Kidney glomerular epithelial cell (primary cell): ENCODE measurements around the gene VSTM2L.

Source experiments
- DNase-seq: peaks from one replicate; lab custom pipeline; 2025; lab: John Stamatoyannopoulos, UW

The VSTM2L gene

DNA sequence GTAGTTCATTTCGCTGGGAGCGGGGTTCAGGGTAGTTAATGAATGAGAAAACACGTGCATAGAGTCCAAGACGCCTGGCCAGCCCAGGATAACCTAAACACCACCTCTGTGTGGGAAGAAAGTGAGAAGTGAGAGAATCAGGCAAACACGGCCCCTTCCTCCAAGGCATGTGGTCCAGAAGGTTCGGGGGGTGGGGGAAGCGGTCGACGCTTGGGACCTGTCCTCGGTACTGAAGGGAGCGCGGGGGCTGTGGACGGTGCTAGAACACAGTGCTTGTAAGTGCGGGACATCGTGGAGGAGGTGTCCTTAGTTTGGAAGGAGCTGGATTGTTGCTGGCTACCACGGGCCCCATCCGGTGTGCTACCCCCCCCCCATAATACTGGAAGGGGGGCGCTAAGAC is 1.7 kb upstream of the VSTM2L start:
- no peak for DNase-seq

DNA sequence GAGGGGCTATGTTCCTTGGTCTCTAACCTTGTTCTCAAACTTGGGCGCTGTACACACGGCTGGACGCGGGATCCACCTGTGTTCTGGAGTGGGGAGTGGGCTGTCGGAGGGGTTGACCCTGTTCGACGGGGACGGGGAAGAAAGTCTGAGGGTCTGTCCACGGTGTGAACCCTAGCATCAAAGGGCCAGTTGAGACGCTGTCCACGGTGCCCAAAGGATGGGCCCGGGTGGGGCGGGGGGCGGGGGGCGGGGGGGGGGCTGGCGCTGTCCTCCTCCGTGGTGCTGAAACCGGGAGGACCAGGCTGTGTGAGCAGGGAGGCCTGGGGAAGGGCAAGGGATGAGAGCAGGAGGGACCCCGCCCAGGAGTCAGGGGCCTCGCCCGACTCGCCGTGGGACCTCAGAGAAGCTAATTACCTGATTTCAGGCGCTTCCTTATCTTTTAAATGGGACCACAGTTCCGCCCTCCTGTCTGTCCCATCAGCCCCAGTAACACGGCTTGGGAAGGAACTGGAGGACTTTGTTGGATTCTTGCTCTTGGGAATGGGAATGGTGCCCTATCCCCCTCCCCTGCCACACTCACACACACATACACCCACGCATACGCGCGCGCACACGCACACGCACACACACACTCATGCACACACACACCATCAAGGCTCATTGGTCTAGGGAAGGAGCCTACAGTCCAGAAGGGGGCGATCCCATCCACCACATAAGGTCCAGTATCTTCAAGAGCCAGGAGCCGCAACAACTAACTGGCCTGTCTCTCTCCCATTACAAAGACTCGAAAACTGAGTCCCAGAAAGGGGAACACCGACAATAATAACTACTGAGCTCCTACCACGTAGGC is 1.0 kb upstream of the VSTM2L start:
- DNase-seq: peak; percentile 33

DNA sequence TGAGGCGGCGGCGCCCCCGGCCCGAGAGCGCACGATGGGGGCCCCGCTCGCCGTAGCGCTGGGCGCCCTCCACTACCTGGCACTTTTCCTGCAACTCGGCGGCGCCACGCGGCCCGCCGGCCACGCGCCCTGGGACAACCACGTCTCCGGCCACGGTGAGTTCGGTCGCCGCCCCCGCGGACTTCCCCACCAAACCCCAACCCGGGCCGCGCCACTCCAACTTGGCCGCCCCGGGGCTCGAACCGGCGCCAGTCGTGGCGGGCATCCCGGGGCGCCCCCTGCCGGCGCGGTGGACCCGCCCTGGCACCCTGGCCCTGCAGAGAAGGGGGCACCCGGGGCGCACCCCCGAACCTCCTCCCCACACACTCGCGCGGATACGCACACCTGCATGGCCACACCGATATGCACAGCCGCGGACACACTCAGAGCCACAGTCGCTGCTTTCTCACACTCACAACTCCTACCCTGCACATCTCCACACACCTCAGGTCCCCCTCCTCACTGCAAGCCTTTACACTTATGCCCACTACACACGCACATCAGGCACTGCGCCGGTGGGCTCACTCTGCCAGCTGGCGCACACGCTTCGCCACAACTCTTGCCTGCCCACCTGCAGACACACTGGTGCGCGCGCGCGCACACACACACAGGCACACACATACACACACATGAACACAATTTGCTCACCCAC is 535 bp downstream of the VSTM2L start:
- no peak for DNase-seq

DNA sequence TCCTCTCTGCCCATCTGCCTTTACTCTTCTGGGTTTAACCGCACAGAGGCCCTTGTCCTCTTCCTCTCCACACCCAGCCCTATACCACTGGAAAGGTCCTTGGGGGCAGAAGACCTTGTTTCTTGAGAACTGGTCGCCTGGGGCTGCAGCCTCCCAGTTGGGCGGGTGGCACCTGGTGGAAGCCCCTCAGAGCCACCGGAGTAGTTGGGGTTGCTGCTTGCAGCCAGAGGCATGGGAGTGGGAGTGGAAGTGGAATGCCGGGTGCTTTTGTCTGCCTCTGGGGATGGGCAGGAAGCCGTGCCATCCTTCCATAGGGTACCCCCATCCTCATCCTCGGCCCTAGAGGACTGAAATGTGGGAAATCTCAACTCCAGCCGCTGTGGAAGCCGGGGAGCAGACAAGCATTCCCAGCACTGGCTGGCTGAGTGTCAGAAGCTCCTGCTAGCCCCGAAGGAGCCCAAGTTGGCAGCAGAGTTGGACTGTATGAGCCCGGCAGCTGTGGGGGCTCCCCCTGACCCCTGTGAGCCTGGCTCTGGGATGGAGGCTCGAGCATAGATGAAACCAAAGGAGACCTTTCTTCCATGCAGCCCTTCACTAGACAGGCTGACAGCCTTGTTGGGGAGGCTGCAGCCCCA is 1.2 kb downstream of the VSTM2L start:
- DNase-seq: no peak

DNA sequence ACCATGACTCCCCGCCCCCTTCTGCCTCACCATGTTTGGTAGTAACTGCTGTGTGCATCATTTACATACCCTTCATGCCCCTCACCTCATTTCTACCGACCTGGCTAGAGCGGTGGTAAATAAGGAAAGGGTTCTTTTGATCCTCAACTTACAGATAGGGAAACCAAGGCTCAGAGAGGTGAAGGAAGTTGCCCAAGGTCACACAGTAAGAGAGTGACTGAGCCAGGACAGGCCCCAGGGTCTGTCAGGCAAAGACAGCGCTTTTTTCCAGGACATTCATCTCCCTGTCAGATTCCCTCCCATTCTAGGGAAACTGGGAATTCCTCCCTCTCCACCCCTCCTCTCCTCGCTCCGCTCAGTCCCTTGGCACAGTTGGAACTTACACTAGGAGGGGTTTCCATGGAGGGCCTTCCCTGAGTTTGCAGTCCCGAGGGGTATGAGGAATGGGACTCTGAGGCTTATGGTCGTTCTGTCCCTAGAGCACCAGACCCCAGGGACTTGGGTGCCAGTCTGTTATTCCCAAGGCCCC is 2.0 kb downstream of the VSTM2L start:
- no peak for DNase-seq

DNA sequence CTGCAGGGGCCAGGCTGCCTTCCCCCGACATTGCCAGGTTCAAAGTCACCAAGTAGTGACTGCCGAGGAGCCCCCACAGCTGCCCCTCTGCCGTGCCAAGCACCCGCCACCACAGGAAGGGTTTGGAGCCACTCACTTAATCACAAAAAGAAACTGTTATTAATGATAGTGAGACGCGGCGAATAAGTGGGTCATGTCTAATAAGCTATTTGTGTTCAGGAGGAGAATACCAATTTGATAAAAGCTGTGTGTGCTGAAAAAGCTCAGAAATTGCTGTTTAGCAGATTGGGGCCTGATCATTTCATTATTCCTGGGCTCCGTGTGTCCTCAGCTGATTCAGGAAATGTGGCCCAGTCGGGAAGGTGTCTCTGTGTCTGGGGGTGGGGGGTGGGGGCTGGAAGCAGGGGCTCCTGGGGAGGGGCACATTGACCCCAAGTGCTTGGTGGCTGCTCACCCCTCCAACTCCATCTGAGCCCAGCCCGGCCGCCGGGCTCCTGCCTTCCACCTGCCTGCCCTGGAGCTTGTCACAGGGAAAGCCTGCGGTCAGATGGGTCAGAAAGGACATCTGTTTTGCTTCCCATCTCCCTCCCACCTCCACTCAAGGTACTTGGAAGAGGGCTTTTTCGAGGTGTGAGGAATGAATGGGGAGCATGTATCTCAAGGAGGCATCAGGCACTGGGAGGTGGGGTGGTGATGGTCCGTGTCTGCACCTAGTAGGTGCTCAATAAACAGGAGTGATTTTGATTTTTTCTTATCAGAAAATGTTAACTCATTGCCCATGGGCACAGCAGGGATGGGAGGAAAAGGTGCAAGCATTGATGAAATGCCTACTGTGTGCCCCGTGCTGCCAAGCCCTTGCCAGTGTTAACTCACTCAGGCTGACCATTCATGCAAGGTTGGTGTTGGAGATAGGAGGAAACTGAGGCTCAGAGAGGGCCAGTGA is 3.0 kb downstream of the VSTM2L start:
- no peak for DNase-seq

DNA sequence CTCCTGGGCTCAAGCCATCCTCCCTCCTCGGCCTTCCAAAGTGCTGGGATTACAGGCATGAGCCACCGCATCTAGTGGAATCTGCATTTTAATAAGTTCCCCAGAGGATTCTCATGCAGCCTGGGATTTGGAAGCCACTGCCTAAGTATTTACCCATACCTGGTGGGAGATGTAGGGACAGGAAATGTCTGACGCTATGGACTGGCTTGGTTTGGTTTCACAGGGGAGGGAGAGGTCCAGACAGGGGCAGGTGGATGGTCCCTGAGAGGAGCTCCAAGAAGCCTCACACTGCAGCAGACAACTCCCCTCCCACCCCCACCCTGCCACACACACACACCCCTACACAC is 4.4 kb downstream of the VSTM2L start:
- DNase-seq: no peak

DNA sequence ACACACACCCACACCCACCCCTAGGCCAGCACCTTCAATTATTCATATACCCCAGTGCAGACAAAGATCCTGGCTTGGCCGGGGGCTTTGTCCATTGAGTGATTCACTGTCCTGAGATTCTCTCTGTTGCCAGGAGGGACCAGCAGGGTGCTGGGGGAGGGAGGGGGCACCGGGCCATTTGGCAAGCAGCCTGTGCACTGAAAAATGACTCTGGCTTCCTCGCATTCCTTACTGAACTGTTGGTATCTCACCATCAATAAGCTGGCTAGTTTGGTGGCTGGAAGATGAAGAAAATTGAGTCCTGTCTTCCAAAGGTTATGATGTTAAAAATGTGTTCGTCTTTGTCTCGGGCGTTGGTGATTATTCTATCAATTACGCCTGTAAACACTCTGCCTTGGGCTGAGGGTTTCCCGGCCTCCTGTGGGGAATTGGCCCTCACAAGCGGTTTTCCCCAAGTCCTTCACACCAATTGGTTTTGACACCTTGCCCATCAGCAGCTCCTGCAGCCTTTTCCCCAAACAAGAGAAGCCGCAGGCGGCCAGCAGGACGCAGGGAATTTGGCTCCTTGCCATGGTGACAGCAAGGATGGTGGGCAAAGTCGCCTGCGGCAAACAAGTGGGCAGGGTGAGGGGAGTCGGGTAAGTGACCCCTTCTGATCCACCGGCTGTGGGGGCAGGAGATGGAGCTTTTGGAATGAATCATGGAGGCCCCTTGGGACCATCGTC is 4.9 kb downstream of the VSTM2L start:
- DNase-seq: peak; percentile 85

DNA sequence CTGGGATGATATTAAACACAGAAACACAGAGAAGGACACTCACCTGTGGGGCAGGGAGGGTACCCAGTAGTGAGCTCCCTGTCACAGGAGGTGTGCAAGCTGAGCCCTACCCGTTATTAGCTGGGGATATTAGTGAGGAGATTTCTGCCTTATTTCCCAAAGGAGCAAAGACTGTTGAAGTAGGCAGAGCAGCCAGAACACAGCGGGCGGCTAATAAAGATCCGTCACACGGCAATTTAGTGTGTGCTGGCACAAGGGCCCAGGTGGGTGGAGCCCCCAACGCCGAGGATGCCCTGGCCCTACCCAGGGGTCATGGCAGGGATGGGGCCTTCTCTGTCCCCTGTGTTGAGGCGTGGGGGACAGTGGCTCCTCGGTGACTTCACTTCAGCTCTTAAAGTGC is 8.3 kb downstream of the VSTM2L start:
- no peak for DNase-seq

DNA sequence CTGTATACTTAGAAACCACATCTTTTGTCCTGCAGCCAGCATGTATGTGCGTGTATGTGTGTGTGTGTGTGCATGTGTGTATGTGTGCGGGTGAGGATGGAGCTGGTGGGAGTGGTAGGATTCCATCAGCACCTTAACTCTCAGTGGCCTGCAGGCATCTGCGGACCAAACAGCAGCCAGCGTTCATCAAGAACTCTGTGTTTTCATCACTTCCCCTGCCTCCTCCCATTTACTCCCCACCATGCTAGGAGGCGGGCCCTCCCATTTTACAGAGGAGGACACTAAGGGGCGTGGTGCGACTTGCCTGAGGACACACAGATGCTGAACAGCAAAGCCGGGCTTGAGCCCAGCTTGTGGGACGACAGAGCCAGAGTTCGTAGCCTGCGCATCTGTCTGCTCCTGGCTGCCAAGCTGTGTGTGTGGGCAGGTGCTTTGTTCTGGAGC is 8.9 kb downstream of the VSTM2L start:
- no peak for DNase-seq

DNA sequence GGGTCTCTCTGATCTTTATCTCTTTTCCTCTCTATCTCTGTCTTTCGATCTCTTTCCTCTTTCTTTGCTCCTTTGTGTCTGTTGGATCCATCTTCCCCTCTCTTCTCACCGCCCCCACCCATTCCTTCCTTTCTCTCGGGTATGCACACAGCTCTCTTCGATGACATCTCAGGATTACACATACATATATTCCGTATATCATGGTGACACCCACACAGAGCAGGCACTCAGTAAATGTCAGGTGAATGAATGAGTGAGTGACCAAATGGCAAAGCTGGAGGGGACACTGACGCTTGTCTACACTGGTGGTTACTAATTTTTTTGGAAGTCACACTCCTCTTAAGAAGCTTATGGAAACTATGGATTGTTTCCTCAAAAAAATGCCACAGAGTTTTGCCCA is 9.9 kb downstream of the VSTM2L start:
- no peak for DNase-seq

DNA sequence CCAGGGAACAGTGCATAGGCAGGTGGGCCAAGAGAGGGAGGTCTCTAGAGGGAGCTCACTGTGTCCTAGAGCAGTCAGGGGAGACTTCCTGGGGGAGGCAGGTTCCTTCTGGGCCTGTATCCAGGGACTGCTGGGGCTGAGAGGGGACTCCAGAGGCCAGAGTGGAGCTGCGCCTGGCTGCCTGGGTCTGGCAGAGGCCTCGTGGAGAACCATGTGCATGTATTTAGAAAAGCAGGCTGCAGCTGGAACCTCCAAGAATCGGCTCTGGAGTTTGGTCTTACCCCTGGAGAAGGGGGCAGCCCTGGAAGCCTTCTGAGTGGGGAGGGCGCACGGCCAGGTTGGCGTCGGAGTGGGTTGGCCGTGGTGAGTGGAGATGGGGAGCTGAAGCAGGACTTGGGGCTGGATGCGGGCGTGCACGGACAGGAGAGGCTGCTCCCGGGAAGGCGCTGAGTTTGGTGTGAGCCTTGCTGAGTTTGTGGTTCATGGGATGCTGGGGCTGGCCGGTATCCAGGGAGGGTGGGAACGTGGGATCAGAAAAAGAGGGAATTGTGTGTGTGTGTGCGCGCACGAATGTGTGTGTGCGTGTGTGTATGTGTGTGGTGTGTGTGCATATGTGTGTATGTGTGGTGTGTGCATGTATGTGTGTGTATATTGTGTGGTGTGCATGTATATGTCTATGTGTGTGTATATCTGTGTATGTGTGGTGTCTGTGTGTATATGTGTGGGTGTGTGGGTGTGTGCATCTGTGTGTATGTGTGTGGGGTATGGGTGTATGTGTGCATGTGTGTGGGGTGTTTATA is 10.8 kb downstream of the VSTM2L start:
- DNase-seq: no peak

DNA sequence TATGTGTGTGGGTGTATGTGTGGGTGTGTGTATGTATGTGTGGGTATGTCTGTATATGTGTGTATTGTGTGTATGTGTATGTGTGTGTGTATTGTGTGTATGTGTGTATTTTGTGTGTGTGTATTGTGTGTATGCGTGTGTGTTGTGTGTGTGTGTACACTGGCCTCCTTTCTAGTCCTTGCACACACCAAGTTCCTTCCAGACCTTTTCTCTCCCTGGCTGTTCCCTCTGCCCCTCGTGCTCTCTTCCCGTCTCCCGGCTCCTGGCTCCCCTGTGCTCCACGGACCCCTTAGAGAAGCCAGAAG is 11.4 kb downstream of the VSTM2L start:
- DNase-seq: no peak

DNA sequence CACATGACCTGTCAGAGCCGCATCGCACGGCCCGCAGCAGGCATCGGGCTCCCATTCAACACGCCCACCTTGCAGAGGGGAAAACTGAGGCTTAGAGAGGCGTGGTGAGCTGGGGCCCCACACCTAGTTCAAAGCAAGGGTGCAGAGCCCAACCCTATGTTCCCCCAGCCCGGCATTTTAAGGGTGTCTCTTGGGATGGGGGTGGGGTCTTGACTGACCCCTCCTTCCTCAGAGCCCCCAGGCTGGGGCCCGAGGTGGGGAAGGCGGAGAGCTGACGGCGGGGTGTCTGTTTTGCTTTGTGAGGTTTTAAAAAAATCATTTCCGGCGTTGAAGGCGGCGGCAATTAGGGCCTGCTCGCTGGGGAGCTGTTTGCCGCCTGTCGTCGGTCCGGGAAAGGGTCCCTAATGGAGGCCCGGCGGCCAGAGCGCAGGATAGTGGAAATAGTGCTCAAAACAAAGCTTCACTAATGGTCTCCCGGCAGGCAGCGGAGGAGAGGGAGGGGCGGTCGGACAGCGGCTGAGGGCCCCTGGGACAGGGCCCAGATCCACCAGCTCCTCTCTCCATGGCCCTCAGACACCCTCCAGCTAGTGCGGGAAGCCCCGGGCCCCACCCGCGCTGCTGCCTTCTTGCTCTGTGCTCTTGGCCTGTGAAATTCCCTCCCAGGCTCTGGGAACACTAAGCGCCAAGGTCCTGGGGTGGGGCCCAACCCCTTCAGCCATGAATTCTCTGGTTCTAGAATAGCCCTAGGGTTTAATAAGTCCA is 11.9 kb downstream of the VSTM2L start:
- DNase-seq: no peak

DNA sequence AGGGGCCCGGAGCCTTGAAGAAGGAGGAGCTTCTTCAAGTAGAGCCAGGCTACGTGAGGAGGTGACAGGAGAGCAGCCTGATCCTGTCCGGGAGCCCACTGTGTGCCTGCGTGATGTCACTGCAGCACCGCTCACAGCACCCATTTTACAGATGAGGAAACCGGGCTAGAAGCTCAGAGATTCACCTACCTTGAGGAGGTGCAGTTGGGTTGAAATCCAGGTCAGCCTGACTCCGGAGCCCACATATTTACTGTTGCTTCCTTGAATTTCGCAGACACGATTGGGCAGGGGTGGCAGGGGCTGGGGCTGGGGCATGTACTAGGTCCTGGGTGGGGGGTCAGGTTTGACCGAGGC is 12.5 kb downstream of the VSTM2L start:
- no peak for DNase-seq

DNA sequence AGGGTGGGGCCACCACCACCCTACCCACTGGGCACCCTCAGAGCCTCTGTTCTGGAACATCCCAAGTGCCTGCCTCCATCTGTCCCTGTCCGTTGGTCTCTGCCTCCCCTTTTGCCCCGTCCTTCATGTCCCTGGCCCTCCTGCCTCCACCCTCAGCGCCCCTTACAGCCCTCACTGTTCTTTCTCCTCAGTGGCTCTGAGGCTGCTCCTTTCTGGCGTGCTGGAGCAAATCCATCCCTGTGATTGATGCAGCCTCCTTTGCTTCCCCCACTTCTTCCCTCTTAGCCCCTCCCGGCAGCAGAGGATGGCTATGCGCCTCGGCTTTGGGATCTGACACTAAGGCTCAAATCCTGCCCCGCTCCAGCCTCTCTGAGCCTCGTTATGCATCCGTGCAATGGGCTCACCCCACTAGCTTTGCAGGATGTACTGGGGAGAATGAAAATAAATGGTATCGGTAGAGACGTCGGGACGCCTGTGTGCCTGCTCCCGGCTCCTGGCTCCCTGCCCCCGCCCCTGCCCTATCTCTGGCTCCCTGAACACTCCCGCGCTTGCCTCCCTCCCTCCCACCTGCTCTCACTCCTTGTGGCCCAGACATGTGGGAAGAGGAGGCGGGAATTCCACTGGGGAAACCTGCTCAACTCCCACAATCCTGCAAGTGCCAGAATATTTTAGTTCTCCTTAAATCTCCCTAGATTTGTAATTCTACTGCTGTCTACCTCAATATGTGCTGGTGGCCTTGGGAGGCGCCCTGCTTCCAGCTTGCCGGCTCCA is 13.1 kb downstream of the VSTM2L start:
- no peak for DNase-seq

DNA sequence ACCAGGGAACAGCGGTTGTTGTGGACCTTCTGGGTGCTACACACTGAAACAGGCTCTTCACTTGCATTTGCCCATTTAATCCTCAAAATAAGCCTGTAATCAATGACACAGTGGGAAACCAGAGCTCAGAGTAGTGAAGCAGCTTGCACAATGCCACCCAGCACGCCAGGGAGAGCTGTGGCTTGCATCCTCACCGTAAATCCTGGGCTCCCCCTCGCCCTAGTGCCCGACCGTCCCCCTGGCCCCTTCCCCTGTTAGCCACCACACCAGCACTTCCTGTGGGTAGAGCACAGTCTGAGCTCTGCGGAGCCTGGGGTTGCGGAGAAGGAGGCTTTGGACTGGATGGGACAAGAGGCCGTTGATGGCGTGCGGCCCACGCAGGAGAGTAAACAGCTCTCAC is 14.5 kb downstream of the VSTM2L start:
- no peak for DNase-seq

DNA sequence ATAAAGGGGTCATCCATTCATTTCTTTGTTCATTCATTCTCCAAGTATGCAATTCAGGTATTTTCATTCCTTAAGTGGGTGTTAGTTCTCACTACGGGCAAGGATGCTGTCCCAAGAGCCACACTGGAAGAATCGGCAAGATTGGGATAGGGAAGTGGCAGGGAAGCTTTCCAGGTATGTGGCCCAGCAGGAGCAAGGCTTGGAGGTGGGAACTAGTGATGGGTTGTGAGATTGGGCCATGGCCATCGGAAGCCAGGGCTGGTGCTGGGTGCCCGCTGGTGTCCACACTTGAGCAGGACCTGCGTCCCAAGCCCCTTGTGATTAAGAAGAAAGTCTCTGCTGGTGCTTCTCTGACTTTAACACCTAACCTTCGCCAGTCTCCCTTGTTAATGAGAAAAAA is 15.1 kb downstream of the VSTM2L start:
- DNase-seq: no peak
